Fibroblast of lung (primary cell): ENCODE data around the gene ALOX5. TPM values are rescaled to one million over a fixed set of nuclear protein-coding genes. Genes with fewer than 3 reads are reported as not detected.

Source experiments
- DNase-seq, 2 donors: peaks; one replicate each; pipeline versions ENCODE4 v3.0.0 to v3.0.0-alpha.2; 2010; ENCODE audit warnings: low read depth in 2 of 2
- H2AFZ ChIP-seq: 2 replicates; pipeline ENCODE4 v1.5.1; 2012; ENCODE audit warnings: low read length, control low read depth, inconsistent platforms
- H3K27ac ChIP-seq: 2 replicates; pipeline ENCODE4 v1.5.1; 2011; ENCODE audit warnings: low read length, control low read depth; ENCODE audit not compliant: insufficient read depth
- H3K27me3 ChIP-seq: 2 replicates; pipeline ENCODE4 v1.5.1; 2011; ENCODE audit warnings: mild to moderate bottlenecking, low read length; ENCODE audit not compliant: control insufficient read depth, insufficient read depth
- H3K36me3 ChIP-seq: 2 replicates; pipeline ENCODE4 v1.5.1; 2011; ENCODE audit warnings: low read length; ENCODE audit not compliant: control insufficient read depth, insufficient read depth
- H3K4me1 ChIP-seq: 2 replicates; pipeline ENCODE4 v1.5.1; 2011; ENCODE audit warnings: low read length; ENCODE audit not compliant: control insufficient read depth, insufficient read depth; ENCODE audit errors: extremely low read depth
- H3K4me2 ChIP-seq: 2 replicates; pipeline ENCODE4 v1.5.1; 2011; ENCODE audit warnings: low read length, control low read depth; ENCODE audit not compliant: insufficient read depth; ENCODE audit errors: extremely low read depth
- H3K4me3 ChIP-seq, 4 experiments: fragments of 200-600 bp in 1 of 4; sonication (generic) in 1 of 4; replicated peaks in 1 of 4; 2 replicates each; pipeline ENCODE4 v1.5.1; 2011 to 2016; ENCODE audit warnings: low read length in 4 of 4, low read depth in 3 of 4, mild to moderate bottlenecking in 3 of 4, control low read depth in 2 of 4, inconsistent platforms in 1 of 4, mixed read lengths in 1 of 4; ENCODE audit not compliant: insufficient read depth in 1 of 4; ENCODE audit errors: control extremely low read depth in 1 of 4
- H3K79me2 ChIP-seq: 2 replicates; pipeline ENCODE4 v1.5.1; 2012; ENCODE audit warnings: mild to moderate bottlenecking, low read length, inconsistent platforms; ENCODE audit not compliant: control insufficient read depth, insufficient read depth
- H3K9ac ChIP-seq: 2 replicates; pipeline ENCODE4 v1.5.1; 2011; ENCODE audit warnings: mild to moderate bottlenecking, low read length, control low read depth; ENCODE audit not compliant: insufficient read depth
- H3K9me3 ChIP-seq: 2 replicates; pipeline ENCODE4 v1.5.1; 2012; ENCODE audit warnings: low read depth, low read length; ENCODE audit not compliant: control insufficient read depth, insufficient read depth
- H4K20me1 ChIP-seq: 2 replicates; pipeline ENCODE4 v1.5.1; 2011; ENCODE audit warnings: low read length; ENCODE audit not compliant: control insufficient read depth, insufficient read depth; ENCODE audit errors: extremely low read depth
- EZH2 ChIP-seq: IDR thresholded peaks from 2 replicates; pipeline ENCODE4 v1.5.1; 2012; ENCODE audit warnings: low read length, control low read depth, mild to moderate bottlenecking; ENCODE audit errors: missing control alignments
- polyA plus RNA-seq, 2 donors: library from polyadenylated mRNA; depleted of rRNA in 1 of 2; stranded (reverse) in 1 of 2; unstranded in 1 of 2; fragments of >200 nt; gene quantifications; 2 replicates each; pipeline ENCODE4 v1.2.1, GENCODE V29; 2011 to 2012; ENCODE audit warnings: missing spikeins in 1 of 2
- total RNA-seq: library from RNA; depleted of rRNA; stranded (reverse); fragments of >200 nt; gene quantifications from 2 replicates; pipeline ENCODE4 v1.2.1, GENCODE V29; 2014
- TF ChIP-seq, protein P1 (sequence below), 2 donors: IDR thresholded peaks in 1 of 2; conservative IDR thresholded peaks in 1 of 2; 1 replicate in 1 of 2; 2 replicates in 1 of 2; pipeline ENCODE4 v1.5.1; 2011 to 2012; ENCODE audit warnings: low read length in 2 of 2, control low read depth in 1 of 2, inconsistent platforms in 1 of 2, low read depth in 1 of 2, mild to moderate bottlenecking in 1 of 2

Gene ALOX5
- total and polyA plus RNA-seq, 2 donors (not counting 1 experiment from before 2014, with no cell fraction given), result not detected

DNA sequence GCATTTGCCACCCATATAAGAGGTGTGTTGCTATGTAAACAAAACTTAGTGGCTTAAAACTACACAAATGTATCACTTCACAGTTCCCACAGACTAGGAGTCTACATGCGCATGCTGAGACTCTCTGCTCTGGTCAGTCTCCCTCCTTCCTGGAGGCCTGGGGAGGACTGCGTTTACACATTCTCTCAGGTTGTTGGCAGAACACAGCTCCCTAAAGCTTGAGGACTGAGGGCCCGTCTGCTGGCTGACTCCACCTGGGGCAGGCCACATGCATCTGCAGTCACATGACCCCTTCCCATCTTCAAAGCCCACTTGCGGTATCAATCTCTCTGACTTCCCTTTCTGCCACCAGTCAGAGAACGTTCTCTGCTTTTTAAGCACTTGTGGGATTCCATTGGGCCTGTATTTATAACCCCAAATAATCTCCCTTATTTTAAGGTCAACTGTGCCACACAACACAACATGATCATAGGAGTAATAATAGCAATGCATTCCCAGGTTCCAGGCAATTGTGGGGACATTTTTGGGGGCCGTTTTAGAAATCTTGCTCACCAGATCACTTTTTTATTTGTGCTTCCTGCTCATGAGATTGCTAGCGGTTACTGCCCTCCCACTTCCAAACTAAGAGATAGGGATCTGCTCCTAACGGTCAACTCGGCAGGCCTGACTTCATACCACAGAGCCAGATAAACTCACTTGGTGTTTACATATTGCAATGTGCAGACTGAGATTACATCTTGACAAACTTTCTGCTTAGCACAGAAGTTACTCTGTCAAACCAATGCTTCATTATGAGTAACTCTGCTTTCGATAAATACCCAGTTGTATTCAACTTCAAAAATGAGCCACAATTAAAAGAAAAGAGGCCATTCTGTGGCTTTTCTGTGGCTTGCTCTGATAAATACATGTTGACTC lies 96.3 kb downstream of the ALOX5 start:
- H3K79me2 ChIP-seq, result no peaks in the 10 kb centered on the region
- no peaks in the 10 kb centered on the region for H3K4me1 ChIP-seq
- no peak overlapping the region for H2AFZ ChIP-seq
- H3K4me2 ChIP-seq, result no peak overlapping the region
- no peaks in the 10 kb centered on the region for H3K36me3 ChIP-seq
- peak overlapping the region; percentile 9 for H3K27ac ChIP-seq
- peak; percentile 86 to 87 for DNase-seq
- H3K9ac ChIP-seq, result no peak overlapping the region
- TF ChIP-seq, protein P1, sequence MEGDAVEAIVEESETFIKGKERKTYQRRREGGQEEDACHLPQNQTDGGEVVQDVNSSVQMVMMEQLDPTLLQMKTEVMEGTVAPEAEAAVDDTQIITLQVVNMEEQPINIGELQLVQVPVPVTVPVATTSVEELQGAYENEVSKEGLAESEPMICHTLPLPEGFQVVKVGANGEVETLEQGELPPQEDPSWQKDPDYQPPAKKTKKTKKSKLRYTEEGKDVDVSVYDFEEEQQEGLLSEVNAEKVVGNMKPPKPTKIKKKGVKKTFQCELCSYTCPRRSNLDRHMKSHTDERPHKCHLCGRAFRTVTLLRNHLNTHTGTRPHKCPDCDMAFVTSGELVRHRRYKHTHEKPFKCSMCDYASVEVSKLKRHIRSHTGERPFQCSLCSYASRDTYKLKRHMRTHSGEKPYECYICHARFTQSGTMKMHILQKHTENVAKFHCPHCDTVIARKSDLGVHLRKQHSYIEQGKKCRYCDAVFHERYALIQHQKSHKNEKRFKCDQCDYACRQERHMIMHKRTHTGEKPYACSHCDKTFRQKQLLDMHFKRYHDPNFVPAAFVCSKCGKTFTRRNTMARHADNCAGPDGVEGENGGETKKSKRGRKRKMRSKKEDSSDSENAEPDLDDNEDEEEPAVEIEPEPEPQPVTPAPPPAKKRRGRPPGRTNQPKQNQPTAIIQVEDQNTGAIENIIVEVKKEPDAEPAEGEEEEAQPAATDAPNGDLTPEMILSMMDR (conservative IDR thresholded peaks at IDR 0.05 in 1 of 2, IDR thresholded peaks at IDR 0.05 in 1 of 2; ENCODE audit: low read depth in 1 of 2, low read length in 2 of 2), result no peak
- TF ChIP-seq EZH2, result no peak
- no peak overlapping the region for H3K4me3 ChIP-seq
- no peaks in the 10 kb centered on the region for H4K20me1 ChIP-seq
- H3K9me3 ChIP-seq, result no peaks in the 10 kb centered on the region
- no peaks in the 10 kb centered on the region for H3K27me3 ChIP-seq

DNA sequence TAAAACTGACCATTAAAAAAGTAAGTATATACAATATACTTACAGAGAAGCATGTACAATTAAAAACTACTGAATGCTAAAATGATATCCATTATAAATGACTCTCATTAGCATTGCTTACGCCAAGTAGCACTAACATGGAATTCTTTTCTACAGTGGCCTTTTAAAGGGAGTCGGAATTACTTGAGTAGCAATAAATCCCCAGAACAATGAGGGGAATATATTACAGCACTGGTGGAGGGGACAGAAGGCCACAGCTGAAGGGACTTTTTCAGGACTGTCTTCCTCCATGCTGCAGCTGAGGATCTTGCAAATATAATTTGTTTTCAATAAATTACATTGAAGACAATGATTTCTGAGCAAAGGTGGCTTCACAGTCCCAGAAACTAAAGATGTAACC lies 97.0 kb downstream of the ALOX5 start:
- Histone ChIP-seq H3K79me2 (no peaks in the 10 kb centered on the region), H3K4me1 (no peaks in the 10 kb centered on the region), H3K27me3 (no peaks in the 10 kb centered on the region), H2AFZ (no peak overlapping the region), H3K9me3 (no peaks in the 10 kb centered on the region), H4K20me1 (no peaks in the 10 kb centered on the region), H3K4me3 (no peak overlapping the region), H3K4me2 (no peak overlapping the region), H3K36me3 (no peaks in the 10 kb centered on the region), H3K9ac (no peak overlapping the region), H3K27ac (no peak overlapping the region)
- DNase-seq, result no peak
- TF ChIP-seq, protein P1 (conservative IDR thresholded peaks at IDR 0.05 in 1 of 2, IDR thresholded peaks at IDR 0.05 in 1 of 2; ENCODE audit: low read depth in 1 of 2, low read length in 2 of 2), result no peak
- no peak for TF ChIP-seq EZH2

DNA sequence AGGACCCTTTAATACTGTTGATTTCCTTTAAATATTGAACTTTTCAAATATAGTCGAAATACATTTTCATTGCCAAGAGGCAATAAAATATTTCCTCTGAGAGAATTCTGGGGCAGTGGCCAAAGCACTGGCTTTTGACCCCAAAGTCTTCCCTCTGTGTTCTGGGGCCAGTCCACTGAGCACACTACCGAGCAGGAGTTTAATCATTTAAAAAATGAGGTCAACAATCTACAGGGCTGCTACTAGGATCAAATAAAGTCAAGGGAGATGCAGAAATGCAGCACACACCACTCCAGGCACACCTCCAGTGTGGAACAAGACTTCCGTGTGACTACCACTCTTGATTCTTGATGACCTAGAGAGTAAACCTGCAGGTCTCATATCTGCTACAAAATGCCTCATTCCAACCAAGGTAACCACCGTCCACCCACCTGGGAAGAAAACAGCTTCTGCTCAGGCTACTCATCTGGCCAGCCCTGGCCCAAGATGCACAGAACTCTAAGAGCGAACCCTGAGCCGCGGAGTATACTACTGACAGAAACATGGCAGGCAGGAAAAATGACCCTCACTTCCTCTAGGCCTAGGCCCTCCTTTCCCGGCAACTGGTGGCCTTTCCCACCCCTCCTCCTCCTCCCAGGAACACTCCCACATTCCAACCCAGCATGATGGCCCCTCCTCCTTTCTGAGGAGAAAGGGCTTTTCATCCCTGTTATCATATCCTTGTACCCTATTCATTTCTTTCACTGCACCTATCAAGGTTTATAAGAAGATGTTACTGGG lies 97.7 kb downstream of the ALOX5 start:
- H3K4me1 ChIP-seq, result no peaks in the 10 kb centered on the region
- no peak overlapping the region for H3K9ac ChIP-seq
- H2AFZ ChIP-seq, result no peak overlapping the region
- no peaks in the 10 kb centered on the region for H3K36me3 ChIP-seq
- no peak for DNase-seq
- no peak overlapping the region for H3K4me2 ChIP-seq
- H3K79me2 ChIP-seq, result no peaks in the 10 kb centered on the region
- no peak overlapping the region for H3K4me3 ChIP-seq
- no peaks in the 10 kb centered on the region for H4K20me1 ChIP-seq
- no peak overlapping the region for H3K27ac ChIP-seq
- TF ChIP-seq EZH2, result no peak
- no peaks in the 10 kb centered on the region for H3K9me3 ChIP-seq
- H3K27me3 ChIP-seq, result no peaks in the 10 kb centered on the region
